ENCODE measurements around the gene CAMKMT. TPM values are rescaled to one million over a fixed set of nuclear protein-coding genes. Genes with fewer than 3 reads are reported as not detected.

CAMKMT gene
- total RNA-seq, 2 donors from 2014 or later = 10.7 to 11.6 TPM

GRCh38 chr2:44731505-44731904 lies 369.8 kb downstream of the CAMKMT start:
- intact Hi-C loops (cut with DNase I) = no loop called here
- H3K36me3 ChIP-seq = no peaks in the 10 kb centered on the region
- H3K9ac ChIP-seq (ENCODE audit: low read depth in 2 of 2, low read length in 2 of 2) = no peak overlapping the region
- no peak overlapping the region for H3K27ac ChIP-seq
- no peaks in the 10 kb centered on the region for H3K9me3 ChIP-seq
- TF ChIP-seq, protein P1, sequence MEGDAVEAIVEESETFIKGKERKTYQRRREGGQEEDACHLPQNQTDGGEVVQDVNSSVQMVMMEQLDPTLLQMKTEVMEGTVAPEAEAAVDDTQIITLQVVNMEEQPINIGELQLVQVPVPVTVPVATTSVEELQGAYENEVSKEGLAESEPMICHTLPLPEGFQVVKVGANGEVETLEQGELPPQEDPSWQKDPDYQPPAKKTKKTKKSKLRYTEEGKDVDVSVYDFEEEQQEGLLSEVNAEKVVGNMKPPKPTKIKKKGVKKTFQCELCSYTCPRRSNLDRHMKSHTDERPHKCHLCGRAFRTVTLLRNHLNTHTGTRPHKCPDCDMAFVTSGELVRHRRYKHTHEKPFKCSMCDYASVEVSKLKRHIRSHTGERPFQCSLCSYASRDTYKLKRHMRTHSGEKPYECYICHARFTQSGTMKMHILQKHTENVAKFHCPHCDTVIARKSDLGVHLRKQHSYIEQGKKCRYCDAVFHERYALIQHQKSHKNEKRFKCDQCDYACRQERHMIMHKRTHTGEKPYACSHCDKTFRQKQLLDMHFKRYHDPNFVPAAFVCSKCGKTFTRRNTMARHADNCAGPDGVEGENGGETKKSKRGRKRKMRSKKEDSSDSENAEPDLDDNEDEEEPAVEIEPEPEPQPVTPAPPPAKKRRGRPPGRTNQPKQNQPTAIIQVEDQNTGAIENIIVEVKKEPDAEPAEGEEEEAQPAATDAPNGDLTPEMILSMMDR (IDR thresholded peaks at IDR 0.05) = no peak
- DNase-seq = no peak
- no peak overlapping the region for H3K4me3 ChIP-seq
- no peaks in the 10 kb centered on the region for H3K27me3 ChIP-seq
- no peaks in the 10 kb centered on the region for H3K4me1 ChIP-seq

- H3K36me3 ChIP-seq = no peaks in the 10 kb centered on the region
- no peak overlapping the region for H3K27ac ChIP-seq
- intact Hi-C loops (cut with DNase I) = no loop called here
- TF ChIP-seq, protein P1 (IDR thresholded peaks at IDR 0.05) = no peak
- no peak overlapping the region for H3K9ac ChIP-seq (ENCODE audit: low read depth in 2 of 2, low read length in 2 of 2)
- DNase-seq = no peak
- no peaks in the 10 kb centered on the region for H3K4me1 ChIP-seq
- H3K27me3 ChIP-seq = no peaks in the 10 kb centered on the region
- H3K4me3 ChIP-seq = no peak overlapping the region
- H3K9me3 ChIP-seq = no peaks in the 10 kb centered on the region
Measured at GRCh38 chr2:44736270-44736942, 374.7 kb downstream of the CAMKMT start.

DNA sequence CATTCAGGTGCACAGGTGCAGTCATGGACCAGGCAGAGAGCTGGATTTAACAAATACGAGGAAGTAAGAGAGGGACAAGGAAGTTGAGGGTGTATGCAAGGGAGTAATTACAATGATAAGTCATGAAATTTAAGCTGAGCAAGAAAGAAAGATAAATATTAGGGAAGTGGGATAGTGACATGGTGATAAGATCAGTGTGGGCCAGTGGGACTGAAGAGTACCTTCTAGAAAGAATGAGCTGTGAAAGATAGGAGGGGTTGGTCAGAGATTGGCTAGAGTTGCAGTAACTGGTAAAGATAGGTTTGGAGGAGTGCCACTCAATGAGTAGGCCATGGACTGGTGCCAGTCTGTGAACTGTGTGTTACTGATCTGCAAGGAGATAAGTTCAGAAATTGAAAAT lies 378.9 kb downstream of the CAMKMT start:
- H3K4me1 ChIP-seq = no peaks in the 10 kb centered on the region
- intact Hi-C loops (cut with DNase I) = no loop called here

GRCh38 chr2:44741507-44741906 lies 379.8 kb downstream of the CAMKMT start:
- DNase-seq = no peak
- Histone ChIP-seq H3K4me3 (no peak overlapping the region), H3K9ac (ENCODE audit: low read depth in 2 of 2, low read length in 2 of 2) (no peak overlapping the region), H3K27me3 (no peaks in the 10 kb centered on the region), H3K9me3 (no peaks in the 10 kb centered on the region), H3K27ac (no peak overlapping the region), H3K36me3 (no peaks in the 10 kb centered on the region), H3K4me1 (no peaks in the 10 kb centered on the region)
- TF ChIP-seq, protein P1 (IDR thresholded peaks at IDR 0.05) = no peak
- intact Hi-C loops (cut with DNase I) = no loop called here

More for the DNA sequence above, 378.9 kb downstream of the CAMKMT start:
- Histone ChIP-seq H3K27ac (no peak overlapping the region), H3K9ac (ENCODE audit: low read depth in 2 of 2, low read length in 2 of 2) (no peak overlapping the region), H3K36me3 (no peaks in the 10 kb centered on the region), H3K27me3 (no peaks in the 10 kb centered on the region), H3K4me3 (no peak overlapping the region), H3K9me3 (no peaks in the 10 kb centered on the region)
- DNase-seq = peak; percentile 47
- TF ChIP-seq, protein P1 (IDR thresholded peaks at IDR 0.05) = no peak

DNA sequence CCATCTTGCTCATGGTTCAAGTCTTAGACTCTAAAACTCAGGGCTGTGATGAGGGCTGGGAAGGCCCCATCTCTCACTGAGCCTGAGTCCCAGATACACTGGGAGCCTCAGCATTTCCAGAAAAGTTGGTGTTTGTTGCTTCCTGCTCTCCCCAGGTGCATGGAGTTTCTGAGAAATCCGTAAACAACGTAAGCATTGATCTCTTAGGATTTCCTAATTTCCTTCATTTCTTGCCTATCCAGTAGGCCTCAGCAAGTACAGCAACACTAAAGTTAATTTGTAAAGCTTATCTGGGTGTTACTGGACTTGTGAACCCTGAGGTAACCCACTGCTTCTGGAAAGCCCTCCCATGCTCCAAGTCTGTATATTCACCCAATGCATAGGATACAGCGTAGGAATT lies 380.3 kb downstream of the CAMKMT start:
- no peaks in the 10 kb centered on the region for H3K36me3 ChIP-seq
- no peak overlapping the region for H3K9ac ChIP-seq (ENCODE audit: low read depth in 2 of 2, low read length in 2 of 2)
- no peaks in the 10 kb centered on the region for H3K27me3 ChIP-seq
- H3K9me3 ChIP-seq = no peaks in the 10 kb centered on the region
- no peak for DNase-seq
- no peak overlapping the region for H3K4me3 ChIP-seq
- intact Hi-C loops (cut with DNase I) = no loop called here
- TF ChIP-seq, protein P1 (IDR thresholded peaks at IDR 0.05) = no peak
- H3K27ac ChIP-seq = no peak overlapping the region
- no peaks in the 10 kb centered on the region for H3K4me1 ChIP-seq

Measured in colonic mucosa (tissue), 4 donors.